ENCODE data around the gene NPAS2. TPM values are rescaled to one million over a fixed set of nuclear protein-coding genes. Genes with fewer than 3 reads are reported as not detected.

NPAS2 gene
- total and polyA plus RNA-seq, 2 donors (not counting 1 experiment from before 2014, with no cell fraction given), result 3.6 to 4.9 TPM

- H2AFZ ChIP-seq (ENCODE audit: low read length), result no peak overlapping the region
- H3K4me1 ChIP-seq (ENCODE audit: control insufficient read depth, extremely low read depth, insufficient read depth, low read length), result no peaks in the 10 kb centered on the region
- no peak overlapping the region for H3K9ac ChIP-seq (ENCODE audit: insufficient read depth, low read length)
- H3K27ac ChIP-seq (ENCODE audit: insufficient read depth, low read length), result no peak overlapping the region
- H4K20me1 ChIP-seq (ENCODE audit: control insufficient read depth, extremely low read depth, insufficient read depth, low read length), result no peaks in the 10 kb centered on the region
- H3K4me2 ChIP-seq (ENCODE audit: extremely low read depth, insufficient read depth, low read length), result no peak overlapping the region
- no peak for TF ChIP-seq EZH2 (IDR thresholded peaks at IDR 0.05; ENCODE audit: low read length, missing control alignments)
- TF ChIP-seq, protein P1, sequence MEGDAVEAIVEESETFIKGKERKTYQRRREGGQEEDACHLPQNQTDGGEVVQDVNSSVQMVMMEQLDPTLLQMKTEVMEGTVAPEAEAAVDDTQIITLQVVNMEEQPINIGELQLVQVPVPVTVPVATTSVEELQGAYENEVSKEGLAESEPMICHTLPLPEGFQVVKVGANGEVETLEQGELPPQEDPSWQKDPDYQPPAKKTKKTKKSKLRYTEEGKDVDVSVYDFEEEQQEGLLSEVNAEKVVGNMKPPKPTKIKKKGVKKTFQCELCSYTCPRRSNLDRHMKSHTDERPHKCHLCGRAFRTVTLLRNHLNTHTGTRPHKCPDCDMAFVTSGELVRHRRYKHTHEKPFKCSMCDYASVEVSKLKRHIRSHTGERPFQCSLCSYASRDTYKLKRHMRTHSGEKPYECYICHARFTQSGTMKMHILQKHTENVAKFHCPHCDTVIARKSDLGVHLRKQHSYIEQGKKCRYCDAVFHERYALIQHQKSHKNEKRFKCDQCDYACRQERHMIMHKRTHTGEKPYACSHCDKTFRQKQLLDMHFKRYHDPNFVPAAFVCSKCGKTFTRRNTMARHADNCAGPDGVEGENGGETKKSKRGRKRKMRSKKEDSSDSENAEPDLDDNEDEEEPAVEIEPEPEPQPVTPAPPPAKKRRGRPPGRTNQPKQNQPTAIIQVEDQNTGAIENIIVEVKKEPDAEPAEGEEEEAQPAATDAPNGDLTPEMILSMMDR (conservative IDR thresholded peaks at IDR 0.05 in 1 of 2, IDR thresholded peaks at IDR 0.05 in 1 of 2; ENCODE audit: low read depth in 1 of 2, low read length in 2 of 2), result no peak
- H3K79me2 ChIP-seq (ENCODE audit: control insufficient read depth, insufficient read depth, low read length), result no peaks in the 10 kb centered on the region
- no peak overlapping the region for H3K4me3 ChIP-seq (replicated peaks in 1 of 4; ENCODE audit: control extremely low read depth in 1 of 4, insufficient read depth in 1 of 4, low read depth in 3 of 4, low read length in 4 of 4)
- H3K27me3 ChIP-seq (ENCODE audit: control insufficient read depth, insufficient read depth, low read length), result no peaks in the 10 kb centered on the region
- H3K36me3 ChIP-seq (ENCODE audit: control insufficient read depth, insufficient read depth, low read length), result no peaks in the 10 kb centered on the region
- no peak for DNase-seq (ENCODE audit: low read depth in 2 of 2)
- H3K9me3 ChIP-seq (ENCODE audit: control insufficient read depth, insufficient read depth, low read depth, low read length), result no peaks in the 10 kb centered on the region
Measured at GRCh38 chr2:100831831-100832230, 11.9 kb downstream of the NPAS2 start.

GRCh38 chr2:100832885-100833284, 12.9 kb downstream of the NPAS2 start:
- Histone ChIP-seq H3K79me2 (ENCODE audit: control insufficient read depth, insufficient read depth, low read length) (no peaks in the 10 kb centered on the region), H3K36me3 (ENCODE audit: control insufficient read depth, insufficient read depth, low read length) (no peaks in the 10 kb centered on the region), H4K20me1 (ENCODE audit: control insufficient read depth, extremely low read depth, insufficient read depth, low read length) (no peaks in the 10 kb centered on the region), H3K27me3 (ENCODE audit: control insufficient read depth, insufficient read depth, low read length) (no peaks in the 10 kb centered on the region), H3K27ac (ENCODE audit: insufficient read depth, low read length) (no peak overlapping the region), H3K4me1 (ENCODE audit: control insufficient read depth, extremely low read depth, insufficient read depth, low read length) (no peaks in the 10 kb centered on the region), H2AFZ (ENCODE audit: low read length) (no peak overlapping the region), H3K4me2 (ENCODE audit: extremely low read depth, insufficient read depth, low read length) (no peak overlapping the region), H3K4me3 (replicated peaks in 1 of 4; ENCODE audit: control extremely low read depth in 1 of 4, insufficient read depth in 1 of 4, low read depth in 3 of 4, low read length in 4 of 4) (no peak overlapping the region), H3K9me3 (ENCODE audit: control insufficient read depth, insufficient read depth, low read depth, low read length) (no peaks in the 10 kb centered on the region), H3K9ac (ENCODE audit: insufficient read depth, low read length) (no peak overlapping the region)
- DNase-seq (ENCODE audit: low read depth in 2 of 2), result peak; percentile 40 to 59
- TF ChIP-seq EZH2 (IDR thresholded peaks at IDR 0.05; ENCODE audit: low read length, missing control alignments), result no peak
- TF ChIP-seq, protein P1 (conservative IDR thresholded peaks at IDR 0.05 in 1 of 2, IDR thresholded peaks at IDR 0.05 in 1 of 2; ENCODE audit: low read depth in 1 of 2, low read length in 2 of 2), result no peak

- no peak overlapping the region for H3K9ac ChIP-seq (ENCODE audit: insufficient read depth, low read length)
- no peak overlapping the region for H2AFZ ChIP-seq (ENCODE audit: low read length)
- H3K4me2 ChIP-seq (ENCODE audit: extremely low read depth, insufficient read depth, low read length), result no peak overlapping the region
- no peaks in the 10 kb centered on the region for H3K27me3 ChIP-seq (ENCODE audit: control insufficient read depth, insufficient read depth, low read length)
- no peak overlapping the region for H3K4me3 ChIP-seq (replicated peaks in 1 of 4; ENCODE audit: control extremely low read depth in 1 of 4, insufficient read depth in 1 of 4, low read depth in 3 of 4, low read length in 4 of 4)
- H4K20me1 ChIP-seq (ENCODE audit: control insufficient read depth, extremely low read depth, insufficient read depth, low read length), result no peaks in the 10 kb centered on the region
- no peak for TF ChIP-seq EZH2 (IDR thresholded peaks at IDR 0.05; ENCODE audit: low read length, missing control alignments)
- TF ChIP-seq, protein P1 (conservative IDR thresholded peaks at IDR 0.05 in 1 of 2, IDR thresholded peaks at IDR 0.05 in 1 of 2; ENCODE audit: low read depth in 1 of 2, low read length in 2 of 2), result no peak
- no peaks in the 10 kb centered on the region for H3K9me3 ChIP-seq (ENCODE audit: control insufficient read depth, insufficient read depth, low read depth, low read length)
- no peak for DNase-seq (ENCODE audit: low read depth in 2 of 2)
- H3K27ac ChIP-seq (ENCODE audit: insufficient read depth, low read length), result no peak overlapping the region
- no peaks in the 10 kb centered on the region for H3K36me3 ChIP-seq (ENCODE audit: control insufficient read depth, insufficient read depth, low read length)
- H3K79me2 ChIP-seq (ENCODE audit: control insufficient read depth, insufficient read depth, low read length), result no peaks in the 10 kb centered on the region
- no peaks in the 10 kb centered on the region for H3K4me1 ChIP-seq (ENCODE audit: control insufficient read depth, extremely low read depth, insufficient read depth, low read length)
Measured at GRCh38 chr2:100833331-100833730, 13.4 kb downstream of the NPAS2 start.
